Mesenchymal stem cell (in vitro differentiated cells and primary cell): ENCODE data around the gene KCNH5.

Experiments
- DNase-seq: peaks from one replicate; pipeline ENCODE4 v3.0.0-alpha.2; 2013
- H2AFZ ChIP-seq: one replicate; pipeline ENCODE4 v1.6.1; 2013; ENCODE audit warnings: low read depth, mild to moderate bottlenecking, control low read depth, inconsistent platforms, low read length, moderate library complexity
- H2AK5ac ChIP-seq: 2 replicates; pipeline ENCODE4 v1.6.1; 2013; ENCODE audit warnings: low read length, moderate library complexity, mild to moderate bottlenecking, inconsistent platforms; ENCODE audit not compliant: severe bottlenecking
- H2BK120ac ChIP-seq: one replicate; pipeline ENCODE4 v1.6.1; 2013; ENCODE audit warnings: low read depth, mild to moderate bottlenecking, inconsistent platforms, low read length, moderate library complexity
- H2BK12ac ChIP-seq, 2 experiments: one replicate each; pipeline ENCODE4 v1.6.1; 2013; ENCODE audit warnings: inconsistent platforms in 2 of 2, low read length in 2 of 2, mild to moderate bottlenecking in 2 of 2, moderate library complexity in 2 of 2, control low read depth in 1 of 2
- H2BK15ac ChIP-seq: one replicate; pipeline ENCODE4 v1.6.1; 2013; ENCODE audit warnings: mild to moderate bottlenecking, low read depth, inconsistent platforms; ENCODE audit not compliant: poor library complexity, severe bottlenecking
- H2BK5ac ChIP-seq: 2 replicates; pipeline ENCODE4 v1.6.1; 2013; ENCODE audit warnings: low read depth, mild to moderate bottlenecking, low read length, control low read depth, inconsistent platforms; ENCODE audit not compliant: poor library complexity, severe bottlenecking
- H3K14ac ChIP-seq, 2 experiments: one replicate each; pipeline ENCODE4 v1.6.1; 2013; ENCODE audit warnings: inconsistent platforms in 2 of 2, low read length in 2 of 2, control low read depth in 1 of 2, mild to moderate bottlenecking in 1 of 2, moderate library complexity in 1 of 2
- H3K18ac ChIP-seq, 2 experiments: one replicate each; pipeline ENCODE4 v1.6.1; 2013; ENCODE audit warnings: inconsistent platforms in 2 of 2, low read length in 2 of 2, control low read depth in 1 of 2, low read depth in 1 of 2, mild to moderate bottlenecking in 1 of 2
- H3K23ac ChIP-seq, 2 experiments: one replicate each; pipeline ENCODE4 v1.6.1; 2013; ENCODE audit warnings: inconsistent platforms in 2 of 2, low read length in 2 of 2, mild to moderate bottlenecking in 2 of 2, moderate library complexity in 2 of 2, control low read depth in 1 of 2
- H3K27ac ChIP-seq: 2 replicates; pipeline ENCODE4 v1.5.1; 2013; ENCODE audit warnings: mild to moderate bottlenecking, moderate library complexity, low read length, control low read depth, inconsistent platforms; ENCODE audit not compliant: poor library complexity, severe bottlenecking
- H3K27me3 ChIP-seq, 2 experiments: 2 replicates each; pipeline versions ENCODE4 v1.6.1 to v1.7.0; 2013; ENCODE audit warnings: low read length in 2 of 2, mild to moderate bottlenecking in 2 of 2, moderate library complexity in 2 of 2, control low read depth in 1 of 2, inconsistent platforms in 1 of 2; ENCODE audit not compliant: control insufficient read depth in 1 of 2, insufficient read depth in 1 of 2
- H3K36me3 ChIP-seq, 2 experiments: 2 replicates each; pipeline versions ENCODE4 v1.6.1 to v1.7.0; 2013; ENCODE audit warnings: low read length in 2 of 2, control low read depth in 1 of 2, inconsistent platforms in 1 of 2, low read depth in 1 of 2, mild to moderate bottlenecking in 1 of 2; ENCODE audit not compliant: insufficient read depth in 2 of 2, control insufficient read depth in 1 of 2
- H3K4ac ChIP-seq, 2 experiments: one replicate each; pipeline ENCODE4 v1.6.1; 2013; ENCODE audit warnings: inconsistent platforms in 2 of 2, low read length in 2 of 2, mild to moderate bottlenecking in 2 of 2, moderate library complexity in 2 of 2, control low read depth in 1 of 2, low read depth in 1 of 2
- H3K4me1 ChIP-seq: 2 replicates; pipeline ENCODE4 v1.6.1; 2013; ENCODE audit warnings: low read depth, low read length, control low read depth; ENCODE audit not compliant: control insufficient read depth, insufficient read depth
- H3K4me2 ChIP-seq: 2 replicates; pipeline ENCODE4 v1.6.1; 2013; ENCODE audit warnings: low read length, mild to moderate bottlenecking, inconsistent platforms; ENCODE audit not compliant: poor library complexity, severe bottlenecking
- H3K4me3 ChIP-seq, 2 experiments: 2 replicates each; pipeline versions ENCODE4 v1.5.1 to v1.7.0; 2013; ENCODE audit warnings: low read length in 2 of 2, mild to moderate bottlenecking in 2 of 2, control low read depth in 1 of 2, low read depth in 1 of 2; ENCODE audit not compliant: insufficient read depth in 1 of 2
- H3K79me1 ChIP-seq: replicated peaks from 2 replicates; pipeline ENCODE4 v1.6.1; 2013; ENCODE audit warnings: mild to moderate bottlenecking, control low read depth, low read length, inconsistent platforms; ENCODE audit not compliant: poor library complexity, severe bottlenecking
- H3K9ac ChIP-seq: 2 replicates; pipeline ENCODE4 v1.7.0; 2013; ENCODE audit warnings: mild to moderate bottlenecking, low read length, moderate library complexity
- H3K9me3 ChIP-seq: 2 replicates; pipeline ENCODE4 v1.7.0; 2013; ENCODE audit warnings: mild to moderate bottlenecking, low read length; ENCODE audit not compliant: control insufficient read depth
- H4K8ac ChIP-seq: one replicate; pipeline ENCODE4 v1.6.1; 2013; ENCODE audit warnings: inconsistent platforms, mild to moderate bottlenecking, low read length, moderate library complexity
- H4K91ac ChIP-seq: one replicate; pipeline ENCODE4 v1.6.1; 2013; ENCODE audit warnings: mild to moderate bottlenecking, low read length, inconsistent platforms
- WGBS: methylation state at CpG from one replicate; pipeline ENCODE4 v1.1.7; 2013; ENCODE audit warnings: mixed read lengths; 5-methylcytosine and 5-hydroxymethylcytosine counted together

The KCNH5 gene

DNA sequence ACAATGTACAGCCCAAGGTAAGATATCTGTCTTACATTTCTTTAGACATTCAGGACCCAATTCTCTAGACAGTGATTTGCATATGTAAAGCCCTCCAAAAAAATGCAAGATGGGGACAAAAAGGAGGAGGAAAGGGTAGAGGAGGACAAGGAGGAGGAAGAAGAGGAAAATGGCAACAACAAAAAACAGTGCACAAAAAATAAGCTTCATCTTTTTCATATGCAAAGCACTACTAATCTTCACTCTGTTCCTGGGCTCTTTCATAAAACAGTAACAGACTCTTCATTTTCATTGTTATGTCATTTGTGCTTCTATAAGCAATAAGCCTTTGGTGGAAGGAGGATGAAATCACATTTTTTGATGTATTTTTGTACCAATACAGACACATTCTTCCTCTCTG lies 61.4 kb downstream of the KCNH5 start:
- Histone ChIP-seq H3K4ac (no peak overlapping the region), H3K14ac (no peak overlapping the region), H2AFZ (no peak overlapping the region), H3K4me2 (no peak overlapping the region), H2BK15ac (no peak overlapping the region), H2BK120ac (no peak overlapping the region), H2BK12ac (no peak overlapping the region), H2BK5ac (no peak overlapping the region), H3K27ac (no peak overlapping the region), H3K79me1 (no peaks in the 10 kb centered on the region), H3K23ac (no peak overlapping the region), H4K8ac (no peak overlapping the region), H3K18ac (no peak overlapping the region), H4K91ac (no peak overlapping the region), H3K4me3 (no peak overlapping the region), H3K4me1 (no peaks in the 10 kb centered on the region), H3K9me3 (no peaks in the 10 kb centered on the region), H3K9ac (no peak overlapping the region), H3K27me3 (no peaks in the 10 kb centered on the region), H2AK5ac (no peak overlapping the region), H3K36me3 (no peaks in the 10 kb centered on the region)
- no peak for DNase-seq

DNA sequence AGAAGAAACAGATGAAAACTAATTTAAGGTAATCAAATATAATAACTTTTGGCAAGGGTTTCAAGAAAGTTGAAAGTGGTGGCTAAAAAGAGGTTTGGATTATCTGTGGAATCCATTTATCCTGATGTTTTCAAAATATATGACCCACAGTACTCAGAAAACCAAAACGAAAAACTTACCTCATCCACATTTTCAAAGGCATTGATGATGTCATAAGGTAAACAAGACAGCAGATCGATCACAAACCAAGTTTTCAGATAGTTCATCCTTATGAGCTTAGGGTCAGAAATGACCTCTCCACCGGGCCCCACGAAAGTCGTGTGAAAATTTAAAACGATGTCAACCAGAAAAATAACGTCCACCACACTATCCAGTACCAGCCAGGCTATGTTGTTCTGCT lies 64.6 kb downstream of the KCNH5 start:
- Histone ChIP-seq H2BK5ac (no peak overlapping the region), H3K4me2 (no peak overlapping the region), H2AFZ (no peak overlapping the region), H3K79me1 (no peaks in the 10 kb centered on the region), H2AK5ac (no peak overlapping the region), H3K23ac (no peak overlapping the region), H3K4me3 (no peak overlapping the region), H3K36me3 (no peaks in the 10 kb centered on the region), H3K18ac (no peak overlapping the region), H2BK120ac (no peak overlapping the region), H3K4me1 (no peaks in the 10 kb centered on the region), H4K91ac (no peak overlapping the region), H3K14ac (no peak overlapping the region), H3K27me3 (no peaks in the 10 kb centered on the region), H3K9ac (no peak overlapping the region), H2BK15ac (no peak overlapping the region), H3K4ac (no peak overlapping the region), H3K27ac (no peak overlapping the region), H2BK12ac (no peak overlapping the region), H3K9me3 (no peaks in the 10 kb centered on the region), H4K8ac (no peak overlapping the region)
- WGBS: 71% methylated on average over 2 of the region's 7 CpGs
- DNase-seq: no peak

DNA sequence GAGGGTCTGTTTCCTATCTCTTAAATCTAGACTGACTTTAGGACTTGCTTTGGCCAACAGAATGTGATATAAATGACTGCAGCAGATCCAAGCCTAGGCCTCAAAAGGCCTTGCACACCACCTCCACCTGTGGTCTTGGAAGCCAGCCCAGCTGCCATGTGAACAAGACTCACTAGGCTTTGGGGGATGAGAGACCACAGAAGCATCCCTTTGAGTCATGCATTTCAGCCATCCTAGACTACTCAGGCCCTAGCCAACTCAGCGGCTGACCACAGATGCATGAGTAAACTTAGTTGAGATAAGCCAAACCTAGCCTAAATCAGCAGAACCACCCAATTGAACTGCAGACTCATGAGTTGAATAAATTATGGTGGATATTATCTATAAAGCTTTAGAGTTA lies 87.7 kb downstream of the KCNH5 start:
- Histone ChIP-seq H2BK5ac (no peak overlapping the region), H3K27ac (no peak overlapping the region), H4K91ac (no peak overlapping the region), H3K36me3 (no peaks in the 10 kb centered on the region), H3K4ac (no peak overlapping the region), H3K23ac (no peak overlapping the region), H3K27me3 (no peaks in the 10 kb centered on the region), H2AFZ (no peak overlapping the region), H2BK12ac (no peak overlapping the region), H4K8ac (no peak overlapping the region), H3K14ac (no peak overlapping the region), H3K9me3 (no peaks in the 10 kb centered on the region), H2AK5ac (no peak overlapping the region), H3K18ac (peak overlapping the region in 1 of 2 experiments; percentile 62), H3K4me3 (no peak overlapping the region), H3K9ac (no peak overlapping the region), H3K4me2 (no peak overlapping the region), H2BK120ac (no peak overlapping the region), H3K79me1 (no peaks in the 10 kb centered on the region), H2BK15ac (no peak overlapping the region), H3K4me1 (no peaks in the 10 kb centered on the region)
- DNase-seq: peak; percentile 54
- WGBS: 50% methylated on average over 1 of the region's 1 CpG

DNA sequence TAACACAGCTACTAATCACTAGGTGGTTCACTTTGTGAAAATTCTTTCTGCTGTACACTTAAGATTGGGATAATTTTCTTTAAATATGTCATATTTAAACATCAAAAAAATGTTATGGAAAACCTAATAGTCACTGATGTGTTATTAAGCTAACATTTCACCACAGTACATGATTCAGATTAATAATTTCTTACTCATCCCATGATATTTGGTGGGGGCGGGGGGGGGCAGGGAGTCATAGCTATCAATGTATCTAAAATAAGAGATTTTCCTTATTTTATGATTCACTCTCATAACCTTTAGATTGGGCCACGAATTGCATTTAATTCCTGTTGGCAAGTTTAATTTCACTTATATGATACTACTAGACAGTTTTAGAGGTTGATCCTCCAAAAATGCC lies 88.8 kb downstream of the KCNH5 start:
- no peak overlapping the region for H4K8ac ChIP-seq
- H3K27me3 ChIP-seq: no peaks in the 10 kb centered on the region
- no peak overlapping the region for H3K18ac ChIP-seq
- H2AFZ ChIP-seq: no peak overlapping the region
- 83% methylated on average over 1 of the region's 2 CpGs for WGBS
- H3K36me3 ChIP-seq: no peaks in the 10 kb centered on the region
- H3K4ac ChIP-seq: no peak overlapping the region
- no peak overlapping the region for H2BK120ac ChIP-seq
- no peak overlapping the region for H3K9ac ChIP-seq
- H4K91ac ChIP-seq: no peak overlapping the region
- DNase-seq: no peak
- H3K23ac ChIP-seq: no peak overlapping the region
- no peak overlapping the region for H2BK5ac ChIP-seq
- H3K4me3 ChIP-seq: no peak overlapping the region
- no peaks in the 10 kb centered on the region for H3K79me1 ChIP-seq
- H3K4me2 ChIP-seq: no peak overlapping the region
- H2BK15ac ChIP-seq: no peak overlapping the region
- no peak overlapping the region for H3K14ac ChIP-seq
- no peaks in the 10 kb centered on the region for H3K9me3 ChIP-seq
- no peak overlapping the region for H3K27ac ChIP-seq
- no peaks in the 10 kb centered on the region for H3K4me1 ChIP-seq
- H2BK12ac ChIP-seq: no peak overlapping the region
- H2AK5ac ChIP-seq: no peak overlapping the region
